Measurements from ENCODE around the gene RTRAF. TPM values are rescaled to one million over a fixed set of nuclear protein-coding genes. Genes with fewer than 3 reads are reported as not detected.

Gene RTRAF
- total and polyA plus RNA-seq, 9 donors: 47.4 to 223 (median 157) TPM

DNA sequence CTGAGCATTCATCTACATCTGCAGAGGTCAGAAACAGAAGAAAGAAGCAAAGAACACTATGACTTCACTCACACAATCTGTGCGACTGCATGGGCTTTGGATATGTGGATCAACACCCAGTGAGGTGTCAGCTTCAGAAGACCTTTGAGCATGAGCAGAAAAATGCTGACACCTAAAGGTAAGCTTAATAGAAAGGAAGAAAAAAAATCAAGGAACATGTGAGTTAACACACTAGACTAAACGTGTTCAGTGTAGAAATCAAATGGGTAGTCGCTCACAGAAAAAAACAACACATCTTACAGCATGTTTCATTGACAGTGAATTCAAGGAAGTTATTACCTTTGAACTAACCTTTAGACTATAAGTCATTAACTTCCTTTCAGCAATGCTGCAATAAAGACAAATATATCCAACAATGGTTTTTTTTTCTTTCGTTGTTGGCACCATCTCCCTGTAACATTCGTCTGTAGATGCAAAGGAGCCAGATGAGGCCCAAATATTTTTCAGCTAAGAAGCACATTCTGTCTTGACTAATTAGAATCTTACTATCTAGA, 30.9 kb downstream of the RTRAF start:
- TF ChIP-seq EP300 (IDR thresholded peaks at IDR 0.05): no peak
- Histone ChIP-seq H3K27ac (no peak overlapping the region), H3K9me3 (no peaks in the 10 kb centered on the region), H3K36me3 (no peaks in the 10 kb centered on the region), H3K4me1 (ENCODE audit: insufficient read depth) (peaks cover 13% of the 10 kb centered on the region), H3K4me3 (no peak overlapping the region), H3K27me3 (no peaks in the 10 kb centered on the region)
- DNase-seq: no peak
- intact Hi-C loops (cut with DNase I): no loop called here
- 49 to 54% (median 50%) methylated on average over 5 of the region's 5 CpGs for WGBS, 3 donors

DNA sequence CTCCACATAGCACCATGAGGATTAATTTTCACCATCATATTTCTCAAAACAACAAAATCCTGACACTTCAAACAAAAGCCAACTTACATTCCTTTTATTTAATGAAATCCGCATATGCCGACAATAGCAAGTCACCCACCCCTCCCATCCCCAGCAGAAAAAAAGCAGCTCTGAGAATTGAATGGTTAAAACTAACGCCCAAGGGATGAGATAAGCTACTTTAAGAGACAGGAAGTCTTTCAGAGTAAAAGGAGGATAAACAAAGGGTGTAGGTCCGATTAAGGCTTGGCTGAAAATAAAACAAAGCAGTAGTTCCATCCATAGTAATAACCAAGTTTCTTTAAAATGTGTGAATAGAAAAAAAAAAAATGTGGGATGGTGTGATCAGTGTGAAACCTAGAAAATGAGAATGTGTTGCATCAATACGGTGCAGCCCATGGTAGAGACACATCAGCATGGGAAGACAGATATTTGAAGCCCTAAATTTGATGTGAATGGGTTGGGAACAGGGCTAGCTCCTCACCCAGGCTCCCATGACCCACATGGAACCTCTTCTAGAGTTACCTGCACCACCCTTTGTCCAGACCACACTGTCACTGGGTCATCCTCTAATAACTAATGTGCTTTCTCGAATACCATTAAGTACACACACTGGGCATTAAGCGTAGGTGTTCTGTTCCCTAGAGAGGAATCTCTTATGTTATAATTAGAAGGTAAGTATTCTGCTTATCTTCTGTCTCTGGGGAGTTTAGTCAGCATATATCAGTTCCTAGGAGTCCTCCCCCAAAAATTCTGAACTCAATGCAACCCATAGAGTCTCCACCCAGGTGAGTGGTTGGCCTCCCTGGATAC, 31.7 kb downstream of the RTRAF start:
- Histone ChIP-seq H3K4me3 (no peak overlapping the region), H3K36me3 (no peaks in the 10 kb centered on the region), H3K9me3 (no peaks in the 10 kb centered on the region), H3K27me3 (no peaks in the 10 kb centered on the region), H3K27ac (no peak overlapping the region), H3K4me1 (ENCODE audit: insufficient read depth) (peaks cover 14% of the 10 kb centered on the region)
- intact Hi-C loops (cut with DNase I): no loop called here
- TF ChIP-seq, protein P1, sequence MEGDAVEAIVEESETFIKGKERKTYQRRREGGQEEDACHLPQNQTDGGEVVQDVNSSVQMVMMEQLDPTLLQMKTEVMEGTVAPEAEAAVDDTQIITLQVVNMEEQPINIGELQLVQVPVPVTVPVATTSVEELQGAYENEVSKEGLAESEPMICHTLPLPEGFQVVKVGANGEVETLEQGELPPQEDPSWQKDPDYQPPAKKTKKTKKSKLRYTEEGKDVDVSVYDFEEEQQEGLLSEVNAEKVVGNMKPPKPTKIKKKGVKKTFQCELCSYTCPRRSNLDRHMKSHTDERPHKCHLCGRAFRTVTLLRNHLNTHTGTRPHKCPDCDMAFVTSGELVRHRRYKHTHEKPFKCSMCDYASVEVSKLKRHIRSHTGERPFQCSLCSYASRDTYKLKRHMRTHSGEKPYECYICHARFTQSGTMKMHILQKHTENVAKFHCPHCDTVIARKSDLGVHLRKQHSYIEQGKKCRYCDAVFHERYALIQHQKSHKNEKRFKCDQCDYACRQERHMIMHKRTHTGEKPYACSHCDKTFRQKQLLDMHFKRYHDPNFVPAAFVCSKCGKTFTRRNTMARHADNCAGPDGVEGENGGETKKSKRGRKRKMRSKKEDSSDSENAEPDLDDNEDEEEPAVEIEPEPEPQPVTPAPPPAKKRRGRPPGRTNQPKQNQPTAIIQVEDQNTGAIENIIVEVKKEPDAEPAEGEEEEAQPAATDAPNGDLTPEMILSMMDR (IDR thresholded peaks at IDR 0.05): no peak
- TF ChIP-seq POLR2A (IDR thresholded peaks at IDR 0.05): no peak
- TF ChIP-seq EP300 (IDR thresholded peaks at IDR 0.05): no peak
- WGBS, 3 donors: 26 to 41% (median 34%) methylated on average over 7 of the region's 7 CpGs
- no peak for DNase-seq

DNA sequence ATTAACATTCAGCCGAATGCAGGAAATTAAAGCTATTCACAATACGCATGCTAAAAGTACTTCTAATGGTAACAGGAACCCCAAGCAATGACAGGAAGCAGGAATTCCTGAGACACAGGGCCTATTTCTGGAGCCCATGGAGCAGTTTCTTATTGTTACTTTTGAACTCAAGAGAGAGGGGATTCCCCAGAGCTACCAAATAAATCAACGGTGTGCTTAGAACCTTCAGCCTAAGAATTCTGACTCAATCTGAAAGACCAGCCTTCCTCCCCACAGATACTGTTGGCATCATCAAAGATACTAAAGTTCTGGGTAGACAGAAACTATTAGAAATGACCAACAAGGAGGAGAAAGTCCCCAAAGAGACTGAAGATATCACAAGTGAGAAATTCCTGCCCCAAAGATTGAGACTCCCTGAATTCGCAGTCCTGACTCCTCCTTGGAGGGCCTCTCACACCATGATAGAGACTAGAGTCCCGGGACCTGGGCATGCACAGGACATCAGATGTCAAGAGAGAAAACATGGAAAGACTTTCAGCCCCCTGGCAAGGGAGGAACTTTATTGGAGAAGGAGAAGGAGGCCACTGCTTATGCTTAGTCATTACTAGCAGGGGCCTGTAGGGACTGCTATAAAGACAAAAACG, 32.7 kb downstream of the RTRAF start:
- no peak overlapping the region for H3K27ac ChIP-seq
- TF ChIP-seq, protein P1 (IDR thresholded peaks at IDR 0.05): no peak
- TF ChIP-seq EP300 (IDR thresholded peaks at IDR 0.05): no peak
- TF ChIP-seq POLR2A (IDR thresholded peaks at IDR 0.05): no peak
- H3K27me3 ChIP-seq: no peaks in the 10 kb centered on the region
- no peaks in the 10 kb centered on the region for H3K36me3 ChIP-seq
- H3K9me3 ChIP-seq: no peaks in the 10 kb centered on the region
- 72 to 82% (median 78%) methylated on average over 6 of the region's 6 CpGs for WGBS, 3 donors
- peaks cover 14% of the 10 kb centered on the region for H3K4me1 ChIP-seq (ENCODE audit: insufficient read depth)
- intact Hi-C loops (cut with DNase I): no loop called here
- no peak for DNase-seq
- no peak overlapping the region for H3K4me3 ChIP-seq

DNA sequence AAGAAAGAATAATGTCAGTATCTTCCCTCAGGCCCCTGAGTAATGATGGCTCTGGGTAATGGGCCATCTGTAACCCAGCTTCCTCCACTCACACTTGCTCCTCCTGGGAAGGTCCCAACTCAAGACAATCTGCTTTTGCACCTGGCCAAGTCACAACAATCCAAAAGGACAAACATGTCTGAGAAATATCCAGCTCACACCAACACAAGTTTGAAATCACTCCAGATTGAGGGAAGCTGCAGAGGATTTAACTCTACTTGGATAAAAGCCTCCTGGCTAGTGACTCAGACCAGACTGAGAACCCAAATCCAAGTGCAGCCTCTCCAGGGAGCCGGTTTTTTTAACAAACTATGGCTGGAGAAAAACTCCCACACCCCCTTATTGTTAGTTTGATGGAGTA, 34.2 kb downstream of the RTRAF start:
- 3 to 13% (median 7%) methylated on average over 1 of the region's 1 CpG for WGBS, 3 donors
- intact Hi-C loops (cut with DNase I): no loop called here
- H3K27ac ChIP-seq: no peak overlapping the region
- no peak for DNase-seq
- H3K27me3 ChIP-seq: no peaks in the 10 kb centered on the region
- H3K4me1 ChIP-seq (ENCODE audit: insufficient read depth): peaks cover 14% of the 10 kb centered on the region
- no peak overlapping the region for H3K4me3 ChIP-seq
- no peaks in the 10 kb centered on the region for H3K9me3 ChIP-seq
- no peaks in the 10 kb centered on the region for H3K36me3 ChIP-seq
- TF ChIP-seq, protein P1 (IDR thresholded peaks at IDR 0.05): no peak
- TF ChIP-seq POLR2A (IDR thresholded peaks at IDR 0.05): no peak
- TF ChIP-seq EP300 (IDR thresholded peaks at IDR 0.05): no peak

DNA sequence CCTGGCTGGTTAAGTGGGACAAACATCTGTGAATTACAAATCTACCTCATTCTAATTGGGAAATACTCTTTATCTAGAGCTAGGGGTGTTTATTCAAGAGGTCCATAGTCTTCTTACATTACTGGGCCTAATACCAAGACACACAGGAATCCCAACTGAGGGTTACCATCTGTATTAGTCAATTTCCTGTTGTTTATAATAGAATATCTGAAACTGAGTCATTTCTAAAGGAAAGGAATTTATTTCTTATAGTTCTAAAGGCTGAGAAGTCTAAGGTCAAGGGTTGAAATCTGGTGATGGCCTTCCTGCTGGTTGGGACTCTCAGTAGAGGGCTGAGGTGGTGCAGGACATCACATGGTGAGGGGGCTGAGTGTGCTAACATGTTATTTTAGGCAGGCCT, 36.0 kb downstream of the RTRAF start:
- Histone ChIP-seq H3K27ac (no peak overlapping the region), H3K9me3 (no peaks in the 10 kb centered on the region), H3K36me3 (no peaks in the 10 kb centered on the region), H3K4me3 (no peak overlapping the region), H3K27me3 (no peaks in the 10 kb centered on the region), H3K4me1 (ENCODE audit: insufficient read depth) (peaks cover 18% of the 10 kb centered on the region)
- DNase-seq: no peak
- TF ChIP-seq POLR2A (IDR thresholded peaks at IDR 0.05): no peak
- TF ChIP-seq, protein P1 (IDR thresholded peaks at IDR 0.05): no peak
- no peak for TF ChIP-seq EP300 (IDR thresholded peaks at IDR 0.05)
- intact Hi-C loops (cut with DNase I): no loop called here

Data from ovary (tissue), 9 donors.